ENCODE data around the gene HEMGN. TPM values are rescaled to one million over a fixed set of nuclear protein-coding genes. Genes with fewer than 3 reads are reported as not detected.

The HEMGN gene
- total RNA-seq, 1 experiment from 2014 or later = not detected

DNA sequence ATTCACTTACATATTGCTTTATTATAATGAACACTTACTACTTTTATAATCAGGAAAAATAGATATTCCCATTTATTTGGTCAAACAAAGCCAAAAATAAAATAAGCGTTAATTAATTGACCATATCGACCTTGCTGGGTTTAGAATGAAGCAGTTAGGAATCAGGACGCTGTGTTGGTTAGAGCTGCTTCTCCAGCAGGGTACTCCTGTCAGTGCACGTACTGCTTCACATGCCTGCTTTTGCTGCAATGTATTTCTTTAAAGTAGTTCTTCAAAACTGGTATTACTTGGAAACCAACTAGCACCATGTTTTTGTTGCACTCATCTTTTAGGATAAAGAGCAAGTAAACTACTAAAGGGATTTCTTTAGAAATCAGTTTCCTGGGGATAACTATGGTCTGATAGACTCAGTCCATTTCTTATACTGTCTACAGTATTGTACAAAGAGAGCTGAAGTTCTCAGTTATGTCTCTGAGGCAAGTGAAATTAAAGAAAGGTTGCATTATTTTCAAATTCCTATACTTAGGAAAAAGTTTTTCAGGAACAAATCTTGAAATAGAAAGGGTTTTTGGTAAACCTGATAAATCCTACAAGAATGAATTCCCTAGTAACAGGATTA, 8.9 kb downstream of the HEMGN start:
- DNase-seq = no peak
- H3K4me3 ChIP-seq (ENCODE audit: insufficient read depth, low read depth, low read length) = no peak overlapping the region
- H3K36me3 ChIP-seq (replicated peaks; ENCODE audit: control insufficient read depth, insufficient read depth, low read length) = no peaks in the 10 kb centered on the region
- peaks cover 4% of the 10 kb centered on the region; the same call in 1 of the 2 replicates for H3K27me3 ChIP-seq (ENCODE audit: control insufficient read depth, insufficient read depth, low read length)

DNA sequence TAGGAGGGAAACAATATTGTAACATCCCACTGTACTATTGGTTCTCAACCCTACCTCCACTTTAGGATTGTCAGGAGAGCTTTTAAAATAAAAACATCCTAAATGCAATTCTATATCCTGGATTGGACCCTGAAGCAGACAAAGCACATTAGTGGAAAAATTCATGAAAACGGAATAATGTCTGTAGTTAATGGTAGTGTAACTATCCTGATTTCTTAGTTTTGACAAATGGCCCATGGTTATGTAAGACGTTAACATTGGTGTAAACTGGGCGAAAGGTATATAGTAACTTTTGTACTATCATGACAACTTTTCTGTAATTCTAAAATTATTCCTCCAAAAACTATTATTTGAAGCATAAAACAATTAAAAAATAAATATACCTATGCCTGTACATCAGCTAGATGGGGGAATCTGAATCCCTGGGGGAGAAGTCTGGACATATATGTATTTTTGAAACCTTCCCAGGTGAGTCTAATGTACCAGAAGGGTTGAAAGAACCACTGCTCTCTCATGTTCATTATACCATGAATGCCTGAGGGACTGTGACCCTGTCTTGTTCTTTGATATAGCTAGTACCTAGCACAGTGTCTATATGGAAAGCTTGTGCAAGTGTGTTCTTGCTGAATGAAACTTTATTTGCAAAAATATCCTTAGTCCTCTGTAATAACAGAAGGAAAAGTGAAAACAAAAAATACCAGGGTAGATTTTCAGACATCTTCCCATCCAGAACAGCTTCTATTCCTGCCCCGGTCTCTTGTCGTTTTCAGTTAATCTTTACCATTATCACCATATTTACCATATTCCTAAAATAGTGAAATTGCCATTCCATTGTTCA, 12.3 kb downstream of the HEMGN start:
- no peak overlapping the region for H3K4me3 ChIP-seq (ENCODE audit: insufficient read depth, low read depth, low read length)
- peaks cover under 1% of the 10 kb centered on the region; the same call in 1 of the 2 replicates for H3K27me3 ChIP-seq (ENCODE audit: control insufficient read depth, insufficient read depth, low read length)
- DNase-seq = no peak
- no peaks in the 10 kb centered on the region for H3K36me3 ChIP-seq (replicated peaks; ENCODE audit: control insufficient read depth, insufficient read depth, low read length)

GRCh38 chr9:97924386-97924785, 13.6 kb downstream of the HEMGN start:
- H3K36me3 ChIP-seq (replicated peaks; ENCODE audit: control insufficient read depth, insufficient read depth, low read length) = no peaks in the 10 kb centered on the region
- DNase-seq = no peak
- no peak overlapping the region for H3K4me3 ChIP-seq (ENCODE audit: insufficient read depth, low read depth, low read length)
- H3K27me3 ChIP-seq (ENCODE audit: control insufficient read depth, insufficient read depth, low read length) = no peaks in the 10 kb centered on the region; the same call in 1 of the 2 replicates

- no peaks in the 10 kb centered on the region; the same call in 1 of the 2 replicates for H3K27me3 ChIP-seq (ENCODE audit: control insufficient read depth, insufficient read depth, low read length)
- no peaks in the 10 kb centered on the region for H3K36me3 ChIP-seq (replicated peaks; ENCODE audit: control insufficient read depth, insufficient read depth, low read length)
- H3K4me3 ChIP-seq (ENCODE audit: insufficient read depth, low read depth, low read length) = no peak overlapping the region
- DNase-seq = peak; percentile 61
Observed at GRCh38 chr9:97923529-97924108, 14.4 kb downstream of the HEMGN start.

DNA sequence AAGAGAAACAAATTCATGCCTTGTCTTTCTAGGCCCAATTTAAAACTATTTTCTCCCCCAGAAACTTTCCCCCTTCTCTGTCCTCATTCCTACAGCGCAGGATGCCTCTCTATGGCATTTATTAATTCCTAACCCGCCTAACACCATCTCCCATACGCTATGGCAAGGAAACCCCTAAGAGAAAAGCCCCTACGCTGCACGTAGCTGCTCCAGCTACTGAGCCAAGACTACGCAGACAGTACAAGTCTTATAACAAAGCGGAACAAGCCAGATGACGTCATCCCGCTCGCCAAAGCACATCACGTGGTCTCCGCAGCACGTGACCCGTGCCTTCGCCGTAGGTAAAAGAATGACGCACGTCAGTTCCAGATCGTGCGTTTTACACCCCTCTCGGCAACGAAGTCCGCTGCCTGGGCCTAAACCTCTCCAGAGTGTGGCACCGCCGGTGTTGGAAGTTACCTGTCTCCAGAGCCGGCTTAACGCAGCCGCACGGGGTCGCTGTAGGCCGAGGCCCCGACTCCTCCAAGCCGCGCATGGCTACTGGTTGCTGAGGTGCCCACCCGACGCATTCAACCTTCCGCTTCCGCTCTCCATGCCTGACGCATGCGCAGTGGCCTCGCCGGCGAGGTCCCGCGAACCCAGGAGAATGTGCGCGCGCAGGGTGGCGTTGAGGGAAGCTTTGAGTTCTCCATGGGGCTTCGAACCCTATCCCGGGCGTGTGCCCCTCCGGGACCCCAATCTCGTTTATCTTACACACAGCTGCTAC, 15.8 kb downstream of the HEMGN start, which contains the start of gene TRMO:
TSS of gene TRMO (minus strand) at position 542 of the 766 bp plus-strand sequence. CDS start at position 535, 7 bp downstream.
- H3K27me3 ChIP-seq (ENCODE audit: control insufficient read depth, insufficient read depth, low read length) = no peaks in the 10 kb centered on the region; the same call in 1 of the 2 replicates
- no peaks in the 10 kb centered on the region for H3K36me3 ChIP-seq (replicated peaks; ENCODE audit: control insufficient read depth, insufficient read depth, low read length)
- peak; percentile 94 for DNase-seq
- H3K4me3 ChIP-seq (ENCODE audit: insufficient read depth, low read depth, low read length) = peak within 1 kb of the TSS; percentile 70

DNA sequence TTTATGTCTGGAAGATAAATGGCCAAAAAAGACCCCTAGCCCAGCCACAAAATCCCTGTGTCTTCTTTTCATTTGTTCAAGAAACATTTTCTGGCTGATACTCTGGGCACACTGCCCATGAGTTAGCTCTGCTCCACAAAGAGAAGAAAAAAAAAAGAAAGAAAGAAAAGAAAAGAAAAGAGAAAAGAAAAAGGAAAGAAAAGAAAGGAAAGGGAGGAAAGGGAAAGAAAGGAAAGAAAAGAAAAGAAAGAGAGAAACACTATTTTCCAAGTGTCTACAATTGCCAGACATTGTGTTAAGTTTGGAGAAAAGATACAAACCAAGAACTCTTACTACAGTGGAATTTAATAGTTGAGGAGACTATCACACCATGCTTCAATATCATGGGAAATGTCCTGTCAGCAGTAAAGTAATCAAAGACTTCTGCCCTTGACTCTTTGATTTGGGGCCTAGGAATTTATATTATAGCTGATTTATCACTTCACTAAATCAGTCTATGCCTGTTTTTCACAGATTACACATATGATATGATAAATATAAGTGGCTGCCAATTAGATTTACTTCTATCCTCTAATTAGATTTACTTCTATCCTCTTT, 18.7 kb downstream of the HEMGN start:
- no peak overlapping the region for H3K4me3 ChIP-seq (ENCODE audit: insufficient read depth, low read depth, low read length)
- no peaks in the 10 kb centered on the region for H3K36me3 ChIP-seq (replicated peaks; ENCODE audit: control insufficient read depth, insufficient read depth, low read length)
- no peak for DNase-seq
- H3K27me3 ChIP-seq (ENCODE audit: control insufficient read depth, insufficient read depth, low read length) = no peaks in the 10 kb centered on the region; the same call in 1 of the 2 replicates

GRCh38 chr9:97918611-97919010, 19.4 kb downstream of the HEMGN start:
- Histone ChIP-seq H3K4me3 (ENCODE audit: insufficient read depth, low read depth, low read length) (no peak overlapping the region), H3K36me3 (replicated peaks; ENCODE audit: control insufficient read depth, insufficient read depth, low read length) (no peaks in the 10 kb centered on the region), H3K27me3 (ENCODE audit: control insufficient read depth, insufficient read depth, low read length) (no peaks in the 10 kb centered on the region; the same call in 1 of the 2 replicates)
- no peak for DNase-seq

GRCh38 chr9:97911970-97912369, 26.0 kb downstream of the HEMGN start:
- Histone ChIP-seq H3K27me3 (ENCODE audit: control insufficient read depth, insufficient read depth, low read length) (no peaks in the 10 kb centered on the region), H3K36me3 (replicated peaks; ENCODE audit: control insufficient read depth, insufficient read depth, low read length) (peaks cover 2% of the 10 kb centered on the region; the same call in 1 of the 2 replicates), H3K4me3 (ENCODE audit: insufficient read depth, low read depth, low read length) (no peak overlapping the region)
- no peak for DNase-seq

- no peak overlapping the region for H3K4me3 ChIP-seq (ENCODE audit: insufficient read depth, low read depth, low read length)
- no peaks in the 10 kb centered on the region for H3K27me3 ChIP-seq (ENCODE audit: control insufficient read depth, insufficient read depth, low read length)
- H3K36me3 ChIP-seq (replicated peaks; ENCODE audit: control insufficient read depth, insufficient read depth, low read length) = peaks cover 2% of the 10 kb centered on the region; the same call in 1 of the 2 replicates
- DNase-seq = no peak
Observed at GRCh38 chr9:97911528-97911927, 26.4 kb downstream of the HEMGN start.

DNA sequence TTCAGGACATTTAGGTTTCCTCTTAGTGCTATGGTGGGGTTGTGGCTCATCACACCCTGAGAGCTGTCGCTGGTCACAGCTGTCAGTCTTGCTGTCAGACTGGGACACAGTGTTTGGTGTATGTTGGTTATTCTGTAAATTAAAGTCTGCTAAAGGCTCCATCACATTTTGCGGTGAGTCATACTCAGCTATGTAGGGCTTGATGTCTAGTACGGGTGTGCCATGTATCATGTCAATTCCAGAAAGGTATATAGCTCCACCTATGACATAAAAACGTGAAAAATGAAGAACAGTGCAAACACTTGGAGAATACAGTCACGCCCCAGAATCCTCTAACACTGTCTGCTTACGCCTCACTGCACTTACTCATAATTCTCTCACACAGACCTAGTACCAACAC, 27.6 kb downstream of the HEMGN start:
- Histone ChIP-seq H3K4me3 (ENCODE audit: insufficient read depth, low read depth, low read length) (no peak overlapping the region), H3K27me3 (ENCODE audit: control insufficient read depth, insufficient read depth, low read length) (no peaks in the 10 kb centered on the region), H3K36me3 (replicated peaks; ENCODE audit: control insufficient read depth, insufficient read depth, low read length) (peaks cover 2% of the 10 kb centered on the region; the same call in 1 of the 2 replicates)
- no peak for DNase-seq

DNA sequence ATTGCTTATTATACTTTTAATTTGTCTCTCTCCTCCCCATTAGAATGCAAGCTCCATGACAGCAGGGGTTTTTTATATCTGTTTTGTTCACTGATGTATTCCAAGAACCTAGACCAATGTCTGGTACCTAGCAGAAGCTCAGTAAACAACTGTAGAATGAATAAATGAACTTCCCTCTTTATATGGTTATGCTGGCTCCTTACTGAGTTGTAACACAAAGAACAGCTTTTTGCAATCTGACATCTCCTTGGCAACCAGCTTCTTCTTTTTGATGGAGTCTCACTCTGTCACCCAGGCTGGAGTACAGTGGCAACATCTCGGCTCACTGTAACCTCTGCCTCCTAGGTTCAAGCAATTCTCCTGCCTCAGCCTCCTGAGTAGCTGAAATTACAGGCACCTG, 29.3 kb downstream of the HEMGN start:
- Histone ChIP-seq H3K36me3 (replicated peaks; ENCODE audit: control insufficient read depth, insufficient read depth, low read length) (peaks cover 2% of the 10 kb centered on the region; the same call in 1 of the 2 replicates), H3K4me3 (ENCODE audit: insufficient read depth, low read depth, low read length) (no peak overlapping the region), H3K27me3 (ENCODE audit: control insufficient read depth, insufficient read depth, low read length) (no peaks in the 10 kb centered on the region)
- DNase-seq = no peak

DNA sequence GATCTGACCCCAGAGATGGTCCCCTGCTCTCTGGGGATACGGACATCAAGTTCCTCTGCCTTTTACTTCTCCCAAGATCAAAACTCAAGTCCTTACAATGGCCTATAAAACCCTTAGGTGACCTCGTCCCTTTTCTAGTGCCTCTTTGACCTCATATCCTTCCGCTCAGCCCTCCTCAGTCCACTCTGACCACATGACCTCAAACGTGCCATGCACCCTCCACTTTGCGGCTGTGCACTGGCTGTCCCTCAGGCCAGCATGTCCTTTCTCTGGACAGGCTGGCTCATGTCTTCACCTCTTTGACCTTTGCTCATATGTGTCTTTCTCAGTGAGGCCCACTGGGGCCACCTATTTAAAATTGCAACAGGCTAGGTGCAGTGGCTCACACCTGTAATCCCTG, 30.3 kb downstream of the HEMGN start:
- Histone ChIP-seq H3K27me3 (ENCODE audit: control insufficient read depth, insufficient read depth, low read length) (no peaks in the 10 kb centered on the region), H3K4me3 (ENCODE audit: insufficient read depth, low read depth, low read length) (no peak overlapping the region), H3K36me3 (replicated peaks; ENCODE audit: control insufficient read depth, insufficient read depth, low read length) (peaks cover 2% of the 10 kb centered on the region; the same call in 1 of the 2 replicates)
- DNase-seq = no peak

- no peaks in the 10 kb centered on the region for H3K27me3 ChIP-seq (ENCODE audit: control insufficient read depth, insufficient read depth, low read length)
- no peak for DNase-seq
- peaks cover 2% of the 10 kb centered on the region; the same call in 1 of the 2 replicates for H3K36me3 ChIP-seq (replicated peaks; ENCODE audit: control insufficient read depth, insufficient read depth, low read length)
Observed at GRCh38 chr9:97907046-97907445, 30.9 kb downstream of the HEMGN start.

More at GRCh38 chr9:97907046-97907445, 30.9 kb downstream of the HEMGN start:
- H3K4me3 ChIP-seq (ENCODE audit: insufficient read depth, low read depth, low read length) = no peak overlapping the region

Measured in H7 (cell line).